GM21723 (cell line): Measurements from ENCODE around the gene DNM2.
"Not testable (repeated sequence)": the region's sequence is repeated elsewhere in the genome, so short reads cannot be mapped to it uniquely, and the experiment has no call there.

Experiments used
- ATAC-seq: cut with Tn5 transposase; IDR thresholded peaks from one replicate; pipeline ENCODE4 v1.9.1; 2021; ENCODE audit warnings: mild to moderate bottlenecking, moderate library complexity; ENCODE audit not compliant: unreplicated experiment

Gene DNM2

DNA sequence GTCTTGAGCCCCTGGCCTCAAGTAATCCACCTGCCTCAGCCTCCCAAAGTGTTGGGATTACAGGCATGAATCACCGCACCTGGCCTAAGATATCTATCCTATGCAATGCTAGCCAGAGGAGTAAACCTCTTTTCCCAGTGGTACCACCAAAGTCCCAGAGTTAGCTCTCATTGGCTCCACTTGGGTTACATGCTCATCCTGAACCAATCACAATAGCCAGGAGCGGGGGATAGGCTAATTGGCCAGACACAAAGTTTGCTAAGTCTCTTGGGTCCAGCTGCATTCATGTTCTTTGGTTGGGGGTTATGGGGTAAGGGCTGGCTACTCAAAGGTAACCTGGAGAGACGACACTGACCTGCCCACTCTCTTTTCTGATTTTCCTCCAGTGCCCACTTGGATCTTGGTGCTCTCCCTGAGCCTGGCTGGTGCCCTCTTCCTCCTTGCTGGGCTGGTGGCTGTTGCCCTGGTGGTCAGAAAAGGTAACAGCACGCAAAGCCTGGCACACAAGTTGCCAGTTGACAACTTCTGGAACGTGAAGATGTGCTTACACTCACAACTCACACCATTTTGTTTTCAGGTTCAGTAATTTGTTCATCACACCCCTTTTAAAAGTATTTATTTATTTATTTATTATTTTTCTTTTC, 138.1 kb downstream of the DNM2 start:
- no peak for ATAC-seq

GRCh38 chr19:10856899-10857298, 139.0 kb downstream of the DNM2 start:
- not testable (repeated sequence) for ATAC-seq

DNA sequence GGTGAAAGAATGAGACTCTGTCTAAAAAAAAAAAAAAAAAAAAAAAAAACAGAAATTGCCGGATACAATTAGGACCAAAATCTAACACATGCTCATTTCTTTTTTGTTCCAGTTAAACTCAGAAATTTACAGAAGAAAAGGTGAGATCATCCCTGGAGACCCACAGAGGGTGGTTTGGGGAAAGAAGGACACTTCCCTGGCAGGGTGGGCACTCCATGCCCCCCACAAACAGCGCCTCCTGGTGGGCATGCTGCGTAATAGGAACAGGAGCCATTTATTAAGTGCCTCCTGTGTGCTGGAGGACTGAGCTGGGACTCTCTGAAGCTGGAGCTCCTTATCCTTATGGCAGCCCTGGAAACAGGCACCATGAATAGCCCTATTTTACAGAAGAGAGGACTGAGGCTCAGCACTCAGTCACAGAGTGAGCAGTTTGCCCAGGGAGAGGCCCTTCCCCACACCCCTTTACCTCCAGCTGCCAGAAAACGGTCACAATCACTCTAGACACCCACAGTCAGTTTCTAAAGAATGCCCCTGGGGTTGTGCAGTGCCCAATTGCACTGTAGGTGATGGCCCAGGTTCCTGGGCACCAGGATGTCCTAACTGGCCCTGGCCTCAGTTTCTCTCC, 140.4 kb downstream of the DNM2 start:
- ATAC-seq, result no peak

DNA sequence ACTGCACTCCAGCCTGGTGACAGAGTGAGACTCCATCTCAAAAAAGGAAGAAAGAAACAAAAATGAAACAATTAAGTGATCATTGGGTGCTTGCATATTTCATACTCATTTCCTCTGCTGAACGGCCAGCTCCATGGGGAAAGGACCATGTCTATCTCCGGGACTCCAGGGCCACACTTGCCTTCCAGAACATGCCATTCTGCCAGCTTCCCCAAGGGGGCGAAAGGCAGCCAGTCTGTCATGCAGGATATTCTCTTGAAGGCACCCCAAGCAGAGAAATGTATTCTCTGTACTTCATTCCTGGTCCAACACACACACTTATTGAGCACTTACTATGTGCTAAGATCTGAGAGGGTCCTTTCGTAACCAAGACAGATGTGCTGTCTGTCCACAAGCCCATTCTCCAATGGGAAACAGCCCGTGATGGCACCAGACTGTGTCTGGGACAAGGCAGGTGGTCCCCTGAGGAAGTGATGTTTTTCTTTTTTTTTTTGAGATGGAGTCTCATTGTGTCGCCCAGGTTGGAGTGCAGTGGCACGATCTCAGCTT, 143.3 kb downstream of the DNM2 start:
- no peak for ATAC-seq

- ATAC-seq, result no peak
Measured at GRCh38 chr19:10862561-10863106, 144.8 kb downstream of the DNM2 start.

DNA sequence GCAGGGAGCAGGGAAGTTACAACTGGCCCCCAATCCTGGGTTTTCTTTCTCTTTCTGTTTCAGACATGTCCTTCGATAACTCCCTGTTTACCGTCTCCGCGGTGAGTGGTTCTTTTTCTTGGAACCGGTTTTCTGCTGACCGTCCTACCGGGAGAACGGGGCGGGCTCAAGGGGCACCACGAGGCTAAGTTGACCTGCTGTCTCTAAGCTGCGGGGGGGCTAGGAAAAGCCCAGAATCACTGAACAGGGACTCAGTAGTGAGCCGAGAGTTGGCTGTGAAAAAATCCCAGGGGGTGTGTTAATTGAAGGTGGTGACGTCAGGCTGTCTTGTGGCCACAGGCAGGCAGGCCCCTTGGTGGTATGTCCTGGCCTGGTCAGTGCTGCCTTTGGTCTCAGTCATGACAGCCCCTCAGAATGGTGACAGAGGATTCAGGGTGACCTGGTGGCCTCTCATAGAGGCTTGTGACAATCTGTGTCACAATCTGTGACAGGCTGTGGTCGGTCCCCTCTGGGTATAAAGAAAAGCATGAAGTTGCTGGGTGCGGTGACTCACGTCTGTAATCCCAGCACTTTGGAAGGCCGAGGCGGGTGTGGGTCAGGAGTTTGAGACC, 145.3 kb downstream of the DNM2 start:
- ATAC-seq, result no peak

- no peak for ATAC-seq
Measured at GRCh38 chr19:10864538-10864899, 146.6 kb downstream of the DNM2 start.

DNA sequence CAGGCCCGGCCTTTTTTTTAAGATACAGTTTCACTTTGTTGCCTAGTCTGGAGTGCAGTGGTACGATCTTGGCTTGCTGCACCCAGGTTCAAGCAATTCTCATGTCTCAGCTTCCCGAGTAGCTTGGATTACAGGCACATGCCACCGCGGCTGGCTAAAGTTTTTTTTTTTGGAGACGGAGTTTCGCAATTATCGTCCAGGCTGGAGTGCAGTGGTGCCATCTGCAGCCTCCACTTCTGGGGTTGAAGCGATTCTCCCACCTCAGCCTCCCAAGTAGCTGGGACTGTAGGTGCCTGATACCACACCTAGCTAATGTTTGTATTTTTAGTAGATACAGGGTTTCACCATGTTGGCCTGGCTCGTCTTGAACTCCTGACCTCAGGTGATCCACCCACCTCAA, 148.6 kb downstream of the DNM2 start:
- ATAC-seq, result no peak

DNA sequence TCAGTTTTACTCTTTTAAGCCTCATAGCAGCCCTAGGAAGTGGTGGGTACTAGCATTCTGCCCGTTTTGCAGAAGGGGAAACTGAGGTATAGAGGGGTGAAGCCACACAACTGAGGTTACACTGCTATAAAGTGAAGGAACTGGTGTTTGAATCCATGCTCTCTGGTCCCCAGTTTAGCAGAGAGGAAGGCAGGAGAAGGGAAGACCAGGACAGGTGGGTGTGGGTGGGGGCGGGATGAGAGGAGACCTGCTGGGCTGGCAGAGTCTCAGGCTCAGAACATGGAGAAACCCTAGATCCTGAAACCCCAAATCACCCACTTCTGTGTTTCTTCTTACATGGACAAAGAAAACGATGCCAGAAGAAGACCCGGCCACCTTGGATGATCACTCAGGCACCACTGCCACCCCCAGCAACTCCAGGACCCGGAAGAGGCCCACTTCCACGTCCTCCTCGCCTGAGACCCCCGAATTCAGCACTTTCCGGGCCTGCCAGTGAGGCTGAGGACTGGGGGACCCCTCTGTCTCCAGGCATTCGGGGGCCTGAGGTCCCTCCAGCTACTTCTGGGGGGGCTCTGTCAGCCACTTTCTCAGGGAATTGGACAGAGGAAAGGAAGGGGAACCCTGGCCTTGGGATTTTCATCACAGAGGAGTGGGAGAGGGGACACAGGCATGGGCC, 151.1 kb downstream of the DNM2 start:
- no peak for ATAC-seq

DNA sequence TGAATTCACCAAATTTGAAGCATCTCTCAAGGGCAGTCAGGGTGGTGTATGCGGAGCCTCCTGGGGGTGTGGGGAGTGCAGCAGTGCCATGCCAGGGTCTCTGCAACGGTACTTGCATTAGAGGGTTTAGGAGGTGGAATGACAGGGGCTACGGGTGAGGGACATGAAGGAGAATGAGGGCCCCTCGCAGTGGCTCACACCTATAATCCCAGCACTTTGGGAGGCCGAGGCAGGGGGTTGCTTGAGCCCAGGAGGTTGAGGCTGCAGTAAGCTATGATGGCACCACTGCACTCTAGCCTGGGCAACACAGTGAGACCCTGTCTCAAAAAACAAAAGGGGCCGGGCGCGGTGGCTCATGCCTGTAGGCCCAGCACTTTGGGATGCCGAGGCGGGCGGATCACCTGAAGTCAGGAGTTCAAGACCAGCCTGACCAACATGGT, 152.0 kb downstream of the DNM2 start:
- not testable (repeated sequence) for ATAC-seq

GRCh38 chr19:10870501-10870954, 152.6 kb downstream of the DNM2 start:
- no peak for ATAC-seq

DNA sequence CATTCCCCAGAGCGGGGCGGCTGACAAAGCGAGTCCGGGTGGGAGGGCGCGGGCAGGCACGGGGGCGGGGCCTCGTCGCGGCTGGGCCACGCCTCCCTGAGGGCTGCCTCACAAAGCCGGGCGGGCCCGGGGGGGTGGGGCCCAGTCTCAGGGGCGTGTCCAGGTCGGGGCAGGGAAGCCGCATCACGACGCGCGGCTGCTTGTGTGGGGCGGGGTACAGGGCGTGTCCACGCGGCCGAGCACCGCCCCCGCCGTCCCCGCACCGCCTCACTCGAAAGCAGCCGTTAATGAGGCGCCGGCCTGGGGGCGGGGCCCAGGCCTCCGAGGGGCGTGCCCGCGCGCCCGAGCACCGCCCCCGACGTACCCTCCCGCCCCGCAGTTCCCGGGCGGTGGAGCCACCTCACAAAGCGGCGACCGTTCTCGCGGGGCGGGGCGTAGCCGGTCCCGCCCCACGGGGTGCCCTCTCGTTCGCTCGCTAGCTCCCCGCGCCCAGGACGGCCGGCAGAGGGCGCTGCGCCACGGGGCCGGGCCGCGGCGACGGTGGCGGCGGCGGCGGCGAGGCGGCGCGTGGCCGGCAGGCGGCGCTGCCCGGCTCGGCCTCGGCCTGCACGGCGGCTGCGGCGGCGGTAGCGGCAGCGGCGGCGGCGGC, 153.2 kb downstream of the DNM2 start, which contains the start of gene CARM1:
Gene CARM1, plus strand, starts transcription at position 599 of the 649 bp plus-strand sequence. CDS start 150 bp downstream, outside the sequence.
- peak; percentile 70 for ATAC-seq

- peak; percentile 5 for ATAC-seq
Measured at GRCh38 chr19:10871711-10872545, 154.0 kb downstream of the DNM2 start.

DNA sequence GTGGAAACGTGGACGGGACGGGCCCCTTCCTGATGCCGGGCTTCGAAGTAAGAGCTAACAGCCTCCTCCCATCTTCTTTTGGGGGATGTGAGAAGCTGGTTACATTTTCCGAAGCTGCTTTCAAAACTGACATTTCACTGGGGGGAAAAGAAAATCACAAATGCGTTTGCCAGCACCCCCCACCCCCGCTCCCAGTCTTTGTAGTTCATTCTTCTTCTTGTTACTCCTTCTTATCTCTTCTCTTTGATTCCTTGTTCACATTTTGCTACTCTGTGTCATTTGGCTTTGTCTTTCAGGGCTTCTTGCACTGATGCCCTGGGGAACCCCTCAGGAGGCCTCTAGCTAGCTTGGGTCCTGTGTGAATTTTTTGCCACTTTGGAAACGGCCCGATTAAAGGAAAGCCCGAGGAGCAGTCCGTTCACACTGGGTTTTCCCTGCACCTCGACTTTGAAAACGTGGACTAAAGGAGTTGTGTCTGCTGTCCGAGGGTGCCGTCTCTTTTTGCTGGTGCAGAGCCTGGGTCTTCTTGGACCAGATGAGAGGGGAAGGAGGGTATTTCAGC, 154.7 kb downstream of the DNM2 start:
- ATAC-seq, result no peak

GRCh38 chr19:10874024-10874423, 156.1 kb downstream of the DNM2 start:
- no peak for ATAC-seq

- ATAC-seq, result peak; percentile 52
Measured at GRCh38 chr19:10876459-10877240, 158.8 kb downstream of the DNM2 start.

DNA sequence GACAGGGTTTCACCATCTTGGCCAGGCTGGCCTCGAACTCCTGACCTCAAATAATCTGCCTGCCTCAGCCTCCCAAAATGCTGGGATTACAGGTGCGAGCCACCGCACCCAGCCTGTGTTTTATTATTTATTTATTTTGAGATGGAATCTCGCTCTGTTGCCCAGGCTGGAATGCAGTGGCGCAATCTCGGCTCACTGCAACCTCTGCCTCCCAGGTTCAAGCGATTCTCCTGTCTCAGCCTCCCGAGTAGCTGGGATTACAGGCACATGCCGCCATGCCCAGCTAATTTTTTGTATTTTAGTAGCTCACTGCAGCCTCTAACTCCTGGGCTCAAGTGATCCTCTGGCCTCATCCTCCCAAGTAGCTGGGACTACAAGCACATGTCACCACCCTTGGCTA, 159.7 kb downstream of the DNM2 start:
- not testable (repeated sequence) for ATAC-seq

- ATAC-seq, result no peak
Measured at GRCh38 chr19:10878253-10878652, 160.4 kb downstream of the DNM2 start.
